ENCODE measurements around the gene NUTM2D. TPM values are rescaled to one million over a fixed set of nuclear protein-coding genes. Genes with fewer than 3 reads are reported as not detected.
"Not testable (repeated sequence)": the region's sequence is repeated elsewhere in the genome, so short reads cannot be mapped to it uniquely, and the experiment has no call there.

Gene NUTM2D
- total RNA-seq, 1 donor from 2014 or later = 2.1 TPM

DNA sequence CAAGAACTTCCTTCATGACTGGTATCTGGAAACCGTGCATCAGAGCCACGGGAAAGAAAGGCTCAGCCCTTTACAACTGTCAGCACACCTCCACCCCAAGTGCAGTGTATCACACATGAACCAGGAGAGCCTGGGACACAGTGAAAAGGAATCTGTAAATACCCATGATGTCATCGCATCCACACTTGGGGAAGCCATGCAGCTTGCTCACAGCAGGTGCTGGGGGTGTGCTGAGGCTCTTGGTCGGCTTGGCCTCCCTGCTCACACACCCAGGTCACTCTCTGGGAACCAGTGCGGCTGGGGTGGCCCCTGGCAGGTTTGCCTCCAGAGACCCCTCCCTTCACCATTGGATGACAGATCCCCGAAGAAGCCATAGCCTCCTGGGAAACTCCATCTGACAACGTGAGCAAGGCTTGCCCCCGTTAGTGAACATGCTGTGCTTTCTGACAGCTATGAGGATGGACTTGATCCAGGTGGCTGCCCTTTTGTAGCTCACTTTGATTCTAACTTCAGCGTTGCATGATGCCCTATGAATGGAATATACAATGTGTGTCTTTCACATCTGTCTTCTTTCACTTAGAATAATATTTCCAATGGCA, 12.1 kb downstream of the NUTM2D start:
- not testable (repeated sequence) for DNase-seq (ENCODE audit: low spot score)

DNA sequence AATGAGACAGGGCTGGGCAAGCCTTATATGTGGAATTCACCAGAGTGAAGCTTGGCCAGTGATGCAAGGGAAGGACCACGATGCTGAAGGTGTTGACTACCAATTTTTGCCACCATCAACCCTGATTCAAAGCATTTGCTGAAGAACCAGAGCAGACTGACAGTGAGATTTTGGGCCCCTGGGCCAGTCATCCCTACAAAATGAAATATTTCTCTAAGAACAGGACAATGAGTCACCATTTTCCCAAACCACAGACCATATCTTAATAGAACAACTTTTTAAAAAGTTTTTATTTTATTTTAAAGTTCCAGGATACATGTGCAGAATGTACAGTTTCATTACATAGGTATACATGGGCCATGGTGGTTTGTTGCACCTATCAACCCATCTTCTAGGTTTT, 16.5 kb downstream of the NUTM2D start:
- DNase-seq (ENCODE audit: low spot score) = not testable (repeated sequence)

DNA sequence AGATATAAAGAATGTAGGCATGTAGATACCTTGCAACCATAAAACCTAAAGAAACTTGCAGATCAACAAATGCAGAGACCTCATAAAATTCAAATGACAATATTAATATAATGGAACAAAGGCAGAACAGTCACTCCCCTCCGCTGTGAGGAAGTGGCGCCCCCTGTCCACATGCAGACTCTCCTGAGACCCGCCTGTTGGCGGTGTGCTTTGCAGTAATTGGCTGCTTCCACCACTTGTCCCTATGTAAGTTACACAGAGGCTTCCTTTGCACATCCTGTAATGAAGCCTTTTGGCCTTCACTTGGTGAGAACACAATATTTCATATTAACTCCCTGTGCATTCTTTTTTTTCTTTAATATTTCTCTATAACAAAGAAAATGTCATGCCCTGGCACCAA, 21.6 kb downstream of the NUTM2D start:
- DNase-seq (ENCODE audit: low spot score) = not testable (repeated sequence)

GRCh38 chr10:87383149-87383857, 25.8 kb downstream of the NUTM2D start:
- DNase-seq (ENCODE audit: low spot score) = not testable (repeated sequence)

GRCh38 chr10:87384283-87384682, 26.7 kb downstream of the NUTM2D start:
- not testable (repeated sequence) for DNase-seq (ENCODE audit: low spot score)

DNA sequence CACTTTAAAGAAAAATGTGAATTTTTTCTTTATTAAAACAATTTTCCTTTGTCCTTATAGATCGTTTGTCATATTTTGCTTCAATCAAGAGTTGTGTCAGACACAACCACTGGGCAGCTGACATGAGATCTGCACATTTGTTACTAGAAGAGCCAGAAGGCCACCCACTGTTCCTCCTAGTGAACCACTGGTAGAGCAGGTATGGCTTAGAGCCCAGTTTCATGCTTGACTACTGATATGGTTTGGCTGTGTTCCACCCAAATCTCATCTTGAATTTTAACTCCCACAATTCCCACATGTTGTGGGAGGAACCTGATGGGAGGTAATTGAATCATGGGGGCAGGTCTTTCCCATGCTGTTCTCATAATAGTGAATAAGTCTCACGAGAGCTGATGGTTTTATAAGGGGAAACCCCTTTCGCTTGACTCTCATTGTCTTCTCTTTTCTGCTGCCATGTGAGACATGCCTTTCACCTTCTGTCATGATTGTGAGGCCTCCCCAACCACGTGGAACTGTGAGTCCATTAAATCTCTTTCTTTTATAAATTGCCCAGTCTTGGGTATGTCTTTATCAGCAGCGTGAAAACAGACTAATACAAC, 28.3 kb downstream of the NUTM2D start:
- not testable (repeated sequence) for DNase-seq (ENCODE audit: low spot score)

- DNase-seq (ENCODE audit: low spot score) = not testable (repeated sequence)
Observed at GRCh38 chr10:87391360-87391759, 33.8 kb downstream of the NUTM2D start.

DNA sequence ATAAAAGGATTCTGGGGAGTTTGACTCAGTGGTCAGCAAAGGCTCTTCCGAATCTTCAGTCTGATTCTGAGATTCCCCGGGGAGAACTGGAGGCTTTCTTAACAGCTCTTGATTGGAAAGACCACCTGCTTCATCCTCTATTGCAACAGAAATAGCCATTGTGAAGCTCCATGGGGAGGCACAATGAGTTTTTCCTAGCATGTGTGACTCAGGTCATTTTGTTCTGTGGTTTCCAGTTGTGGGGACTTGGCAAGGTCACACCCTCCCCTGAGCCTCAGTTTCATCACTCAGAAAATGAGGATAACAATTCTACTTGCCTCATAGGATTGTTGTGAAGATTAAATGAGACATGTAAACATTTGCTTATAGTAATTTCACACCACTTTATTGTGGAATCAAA, 38.7 kb downstream of the NUTM2D start:
- not testable (repeated sequence) for DNase-seq (ENCODE audit: low spot score)

DNA sequence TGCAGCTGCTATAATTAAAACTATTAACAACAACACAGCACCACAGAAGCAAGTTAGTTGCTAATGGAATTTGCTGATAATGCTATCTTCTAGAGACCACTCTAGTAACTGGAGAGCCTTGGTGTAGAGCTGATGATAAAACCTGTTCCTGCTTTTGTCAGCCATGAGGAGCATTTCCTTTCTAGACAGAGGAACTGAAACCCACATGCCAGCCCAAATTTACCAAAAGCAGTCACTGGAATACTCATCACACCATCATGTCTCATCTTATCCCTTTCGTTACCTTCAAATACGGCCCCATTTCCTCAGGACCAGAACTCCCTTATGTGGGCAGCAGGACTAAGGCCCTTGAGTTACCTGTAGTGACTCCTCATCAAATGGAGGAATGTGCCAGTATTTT, 40.9 kb downstream of the NUTM2D start:
- not testable (repeated sequence) for DNase-seq (ENCODE audit: low spot score)

GRCh38 chr10:87407516-87408467, 50.2 kb downstream of the NUTM2D start:
- DNase-seq (ENCODE audit: low spot score) = not testable (repeated sequence)

- DNase-seq (ENCODE audit: low spot score) = not testable (repeated sequence)
Observed at GRCh38 chr10:87413921-87414320, 56.4 kb downstream of the NUTM2D start.

Other genes starting within 250 kb of the NUTM2D start
- gene NUTM2A, start 132.3 kb upstream of the NUTM2D start, total RNA-seq = 1.1 TPM
- 12.1 TPM for gene MINPP1, start 147.1 kb downstream of the NUTM2D start, total RNA-seq